Erythroblast (primary cell): ENCODE results near the gene FLCN.

ENCODE experiments used
- DNase-seq, 2 experiments: peaks; one replicate each; lab custom pipeline; 2025; lab: John Stamatoyannopoulos, UW
- GATA1 ChIP-seq: IDR thresholded peaks from 2 replicates; pipeline ENCODE4 v1.6.1; 2011; ENCODE audit warnings: low read depth, mild to moderate bottlenecking, control low read depth, low read length, moderate library complexity
- POLR2A ChIP-seq: IDR thresholded peaks from 2 replicates; pipeline ENCODE4 v1.6.1; 2011; ENCODE audit warnings: mild to moderate bottlenecking, low read length

FLCN gene

GRCh38 chr17:17166446-17166845, 70.5 kb downstream of the FLCN start:
- TF ChIP-seq GATA1, result no peak
- TF ChIP-seq POLR2A, result no peak
- DNase-seq, result no peak

GRCh38 chr17:17165666-17166308, 71.2 kb downstream of the FLCN start:
- DNase-seq, result no peak
- TF ChIP-seq POLR2A, result no peak
- TF ChIP-seq GATA1, result no peak

GRCh38 chr17:17164676-17165075, 72.3 kb downstream of the FLCN start:
- no peak for DNase-seq
- TF ChIP-seq GATA1 (no peak), POLR2A (no peak)

GRCh38 chr17:17164156-17164555, 72.8 kb downstream of the FLCN start:
- TF ChIP-seq GATA1, result no peak
- TF ChIP-seq POLR2A, result no peak
- DNase-seq, result no peak
